Immature natural killer cell (primary cell): ENCODE data around the gene ITPK1. TPM values are rescaled to one million over a fixed set of nuclear protein-coding genes. Genes with fewer than 3 reads are reported as not detected.

Source experiments
- DNase-seq, 3 donors: peaks; one replicate each; pipeline ENCODE4 v3.0.0; 2022; ENCODE audit warnings: mixed read lengths in 1 of 3
- H3K27ac Mint-ChIP-seq, 6 donors: one replicate each; pipeline ENCODE4 v1.8.0; 2020; ENCODE audit warnings: mixed read lengths in 6 of 6, mild to moderate bottlenecking in 5 of 6, inconsistent platforms in 4 of 6, moderate library complexity in 3 of 6
- H3K27me3 Mint-ChIP-seq, 3 donors: one replicate each; pipeline ENCODE4 v1.8.0; 2020 to 2021; ENCODE audit warnings: low read depth in 3 of 3, mild to moderate bottlenecking in 3 of 3, mixed read lengths in 3 of 3, moderate library complexity in 3 of 3, inconsistent platforms in 1 of 3
- H3K36me3 Mint-ChIP-seq, 3 donors: one replicate each; pipeline ENCODE4 v1.8.0; 2020; ENCODE audit warnings: mixed read lengths in 3 of 3, inconsistent platforms in 2 of 3, mild to moderate bottlenecking in 2 of 3
- H3K4me1 Mint-ChIP-seq, 2 donors: one replicate each; pipeline ENCODE4 v1.8.0; 2020; ENCODE audit warnings: inconsistent platforms in 2 of 2, mild to moderate bottlenecking in 2 of 2, mixed read lengths in 2 of 2, moderate library complexity in 1 of 2
- H3K4me3 Mint-ChIP-seq, 5 donors: one replicate each; pipeline ENCODE4 v1.8.0; 2020; ENCODE audit warnings: mild to moderate bottlenecking in 5 of 5, mixed read lengths in 5 of 5, inconsistent platforms in 3 of 5, moderate library complexity in 3 of 5
- H3K9me3 Mint-ChIP-seq, 6 donors: one replicate each; pipeline ENCODE4 v1.8.0; 2020; ENCODE audit warnings: mild to moderate bottlenecking in 6 of 6, mixed read lengths in 6 of 6, inconsistent platforms in 4 of 6, moderate library complexity in 3 of 6
- polyA plus RNA-seq, 3 donors: library from polyadenylated mRNA; unstranded; fragments of 300-500 nt; fragmentation: Illumina TruSeq; gene quantifications; one replicate each; pipeline ENCODE4 v1.2.3, GENCODE V29; 2021

Gene ITPK1
- polyA plus RNA-seq, 3 donors from 2014 or later: 19.5 to 53.0 (median 21.7) TPM

DNA sequence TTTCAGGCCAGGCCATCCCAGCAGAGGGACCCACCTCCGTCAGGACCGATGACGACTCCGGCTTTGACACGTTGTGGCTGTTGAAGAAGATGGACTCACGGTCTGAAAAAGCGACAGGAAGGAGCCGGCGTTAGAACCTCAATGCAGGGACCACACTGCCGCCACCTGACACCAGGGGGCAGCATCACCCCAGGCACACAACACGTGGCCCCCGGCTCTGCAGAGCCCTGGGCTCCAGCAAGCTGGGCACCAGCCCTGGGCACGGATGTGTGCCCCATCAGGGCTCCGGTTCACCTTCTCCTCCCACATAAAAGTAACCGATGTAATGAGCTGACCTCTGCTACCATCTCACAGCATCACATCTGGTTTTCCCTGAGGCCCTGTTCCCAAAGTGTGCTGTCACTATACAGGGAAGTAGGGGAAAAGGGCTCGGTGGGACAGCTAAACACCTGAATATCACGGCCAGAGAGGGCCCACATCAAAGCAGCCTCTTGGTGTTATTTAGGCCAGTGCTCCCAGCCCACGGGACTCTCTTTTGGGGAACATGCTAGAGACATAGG lies 163.7 kb downstream of the ITPK1 start:
- Mint-ChIP-seq H3K27me3 (peaks cover 0 to 4% (median 1%) of the 10 kb centered on the region in 3 donors), H3K27ac (peak overlapping the region in 1 of 6 donors; percentile 58), H3K4me3 (no peak overlapping the region), H3K36me3 (peaks cover 3 to 21% (median 5%) of the 10 kb centered on the region in 3 donors), H3K4me1 (peaks cover 5 to 7% of the 10 kb centered on the region in 2 donors), H3K9me3 (no peaks in the 10 kb centered on the region)
- peak; percentile 69 to 78 (median 73) for DNase-seq

DNA sequence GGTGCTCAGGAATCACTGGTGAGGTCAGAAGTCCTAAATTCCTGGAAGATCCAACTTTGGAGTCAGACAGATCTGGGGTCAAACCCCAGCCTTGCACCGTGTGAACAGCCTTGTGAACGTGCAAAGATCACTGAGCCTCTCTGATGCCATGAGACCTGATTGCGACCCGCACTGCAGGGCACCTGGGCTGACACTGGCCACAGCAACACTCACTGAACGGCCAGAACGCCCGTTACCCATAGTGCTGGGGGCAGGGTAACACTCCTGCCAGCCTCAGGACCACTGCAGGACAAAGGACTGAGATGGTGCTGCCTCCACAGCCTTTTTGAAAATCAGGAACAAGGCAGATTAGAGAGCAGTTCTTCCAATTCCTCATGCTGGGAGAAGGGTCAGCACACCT lies 164.5 kb downstream of the ITPK1 start:
- Mint-ChIP-seq H3K27ac (no peak overlapping the region), H3K9me3 (no peaks in the 10 kb centered on the region), H3K4me3 (no peak overlapping the region)

DNA sequence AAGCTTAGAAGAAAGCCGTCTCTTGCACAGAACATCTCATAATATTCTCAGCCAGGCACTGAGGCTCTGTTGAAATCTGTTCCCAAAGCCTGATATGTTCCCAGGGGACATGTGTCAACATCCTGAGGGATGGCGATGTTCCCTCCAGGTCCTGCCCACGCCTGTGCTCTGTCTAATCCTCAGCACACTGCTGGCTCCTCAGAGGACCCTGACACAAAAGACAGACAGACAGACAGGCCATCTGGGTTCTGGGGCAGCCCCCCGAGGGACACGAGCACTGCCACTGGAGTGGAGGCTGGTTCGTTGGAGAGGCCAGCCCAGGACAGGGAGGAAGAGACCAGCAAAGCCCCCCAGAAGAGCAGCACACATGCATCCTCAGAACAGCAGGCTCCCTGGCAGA lies 165.0 kb downstream of the ITPK1 start:
- no peak for DNase-seq
- H3K4me1 Mint-ChIP-seq: peaks cover 5 to 7% of the 10 kb centered on the region in 2 donors
- H3K4me3 Mint-ChIP-seq: no peak overlapping the region
- no peaks in the 10 kb centered on the region for H3K9me3 Mint-ChIP-seq
- H3K36me3 Mint-ChIP-seq: peaks cover 3 to 19% (median 5%) of the 10 kb centered on the region in 3 donors
- peaks cover 0 to 4% (median 3%) of the 10 kb centered on the region in 3 donors for H3K27me3 Mint-ChIP-seq
- no peak overlapping the region for H3K27ac Mint-ChIP-seq

More for the DNA sequence above, 164.5 kb downstream of the ITPK1 start:
- H3K4me1 Mint-ChIP-seq: peaks cover 5 to 7% of the 10 kb centered on the region in 2 donors
- peaks cover 0 to 4% (median 3%) of the 10 kb centered on the region in 3 donors for H3K27me3 Mint-ChIP-seq
- peaks cover 3 to 20% (median 5%) of the 10 kb centered on the region in 3 donors for H3K36me3 Mint-ChIP-seq
- no peak for DNase-seq

DNA sequence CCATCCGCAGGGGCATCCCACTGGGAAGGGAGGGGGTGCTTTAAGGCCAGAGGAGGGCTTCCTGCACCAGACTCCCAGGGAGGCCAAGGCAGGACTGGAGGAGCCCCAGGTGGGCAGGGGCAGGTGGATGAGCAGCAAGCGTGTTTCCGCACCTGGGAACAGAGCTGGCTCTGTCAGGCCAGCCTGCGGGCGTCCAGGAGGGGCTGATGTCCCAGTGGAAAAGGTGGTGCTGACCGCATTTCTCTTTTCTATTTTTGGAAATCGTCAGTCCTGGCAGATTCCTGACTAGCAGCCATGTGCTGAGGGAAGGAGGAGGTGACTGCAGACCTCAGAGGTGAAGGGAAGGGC lies 165.6 kb downstream of the ITPK1 start:
- Mint-ChIP-seq H3K36me3 (peaks cover 3 to 19% (median 5%) of the 10 kb centered on the region in 3 donors), H3K27ac (no peak overlapping the region), H3K27me3 (peaks cover 0 to 4% (median 3%) of the 10 kb centered on the region in 3 donors)

DNA sequence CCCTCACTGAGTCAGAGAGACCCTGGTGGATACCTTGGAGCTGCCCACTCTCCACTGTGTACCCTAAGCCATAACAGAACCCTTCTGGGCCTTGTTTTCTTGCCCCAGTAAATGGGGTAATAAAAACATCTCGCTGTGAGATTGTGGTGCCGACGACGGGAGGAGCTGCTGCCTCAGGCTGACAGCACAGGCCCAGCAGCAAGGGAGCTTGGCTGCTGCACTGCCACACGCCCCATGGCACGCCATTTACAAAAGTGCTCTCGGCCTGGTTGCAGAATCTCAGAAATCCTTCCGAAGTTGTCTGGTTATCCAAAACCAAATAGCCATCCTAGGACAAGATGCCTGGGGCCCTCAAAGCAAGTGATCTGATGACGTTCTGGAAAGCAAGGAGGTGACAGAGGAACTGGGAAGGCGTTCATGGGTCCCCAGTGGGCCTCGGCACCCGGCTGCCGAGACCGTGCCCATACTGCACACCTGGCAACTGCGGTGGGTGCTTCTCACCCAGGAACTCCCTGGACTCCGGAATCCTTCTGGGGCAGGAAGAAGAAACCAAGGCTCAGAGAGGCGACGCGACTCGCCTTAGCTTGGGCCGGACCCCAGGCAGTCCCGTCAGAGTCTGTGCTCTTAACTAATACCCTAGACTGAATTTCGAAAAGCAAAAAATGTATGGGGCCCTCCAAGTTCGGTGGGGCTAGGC lies 166.1 kb downstream of the ITPK1 start:
- H3K36me3 Mint-ChIP-seq: peaks cover 3 to 19% (median 6%) of the 10 kb centered on the region in 3 donors
- H3K4me3 Mint-ChIP-seq: no peak overlapping the region
- peaks cover 0 to 4% (median 3%) of the 10 kb centered on the region in 3 donors for H3K27me3 Mint-ChIP-seq
- no peak overlapping the region for H3K27ac Mint-ChIP-seq
- H3K4me1 Mint-ChIP-seq: peaks cover 5 to 7% of the 10 kb centered on the region in 2 donors
- H3K9me3 Mint-ChIP-seq: no peaks in the 10 kb centered on the region
- no peak for DNase-seq

More for the DNA sequence above, 165.6 kb downstream of the ITPK1 start:
- Mint-ChIP-seq H3K4me1 (peaks cover 5 to 7% of the 10 kb centered on the region in 2 donors), H3K9me3 (no peaks in the 10 kb centered on the region), H3K4me3 (no peak overlapping the region)
- no peak for DNase-seq

DNA sequence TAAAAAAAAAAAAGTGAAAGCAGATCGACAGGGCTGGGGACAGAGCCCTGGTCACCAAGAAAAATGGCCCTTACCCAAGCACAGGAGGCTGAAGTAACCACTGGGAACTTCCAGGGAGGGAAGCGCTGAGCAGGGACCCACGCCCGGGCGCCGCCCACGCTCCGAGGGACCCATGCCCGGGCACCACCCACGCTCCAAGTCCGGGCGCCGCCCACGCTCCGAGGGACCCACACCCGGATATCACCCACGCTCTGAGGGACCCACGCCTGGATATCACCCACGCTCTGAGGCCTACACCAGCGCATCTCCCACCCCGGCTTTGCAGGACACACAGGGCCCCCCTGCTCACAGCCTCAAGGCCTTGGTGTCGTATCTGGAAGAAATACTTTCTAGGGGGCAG lies 167.1 kb downstream of the ITPK1 start:
- Mint-ChIP-seq H3K27ac (no peak overlapping the region), H3K27me3 (peaks cover 0 to 5% (median 4%) of the 10 kb centered on the region in 3 donors), H3K9me3 (no peaks in the 10 kb centered on the region), H3K4me3 (no peak overlapping the region), H3K36me3 (peaks cover 3 to 25% (median 10%) of the 10 kb centered on the region in 3 donors), H3K4me1 (peaks cover 5 to 7% of the 10 kb centered on the region in 2 donors)
- no peak for DNase-seq

DNA sequence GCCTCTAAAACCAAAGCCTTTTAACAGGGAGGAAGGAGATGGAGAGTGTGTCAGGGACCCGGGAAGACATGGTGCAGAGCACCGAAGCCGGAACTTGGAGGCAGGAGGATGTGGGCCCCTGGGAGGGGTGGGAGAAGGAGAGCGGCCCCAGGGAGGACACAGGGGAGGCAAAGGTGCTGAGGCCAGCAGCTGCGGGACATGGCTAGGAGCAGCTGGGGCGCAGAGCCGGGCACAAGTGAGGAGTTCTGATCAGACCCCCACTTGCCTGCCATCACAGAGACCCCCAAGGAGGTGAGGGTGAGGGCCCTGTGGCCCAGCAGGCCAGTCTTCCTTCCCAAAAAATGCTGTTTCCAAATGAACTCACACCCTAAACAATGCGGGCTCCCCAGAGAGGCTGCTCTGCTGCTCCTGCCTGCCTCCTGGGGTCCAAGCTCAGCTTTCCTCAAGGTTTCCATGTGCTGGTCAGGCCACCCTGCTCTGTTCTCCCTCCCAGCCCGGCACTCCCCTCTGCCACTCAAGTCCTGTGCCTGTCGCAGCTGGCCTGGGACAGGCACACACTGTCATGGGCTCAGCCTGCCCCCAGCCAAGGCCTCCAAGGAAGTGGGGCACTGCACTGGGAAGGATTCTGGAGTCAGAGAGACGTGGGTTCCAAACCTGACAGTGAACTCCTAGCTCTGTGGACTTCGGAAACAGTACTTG lies 168.7 kb downstream of the ITPK1 start:
- Mint-ChIP-seq H3K4me3 (no peak overlapping the region), H3K36me3 (peaks cover 3 to 23% (median 10%) of the 10 kb centered on the region in 3 donors), H3K9me3 (no peaks in the 10 kb centered on the region), H3K4me1 (peaks cover 3 to 4% of the 10 kb centered on the region in 2 donors), H3K27ac (no peak overlapping the region), H3K27me3 (peaks cover 0 to 7% (median 0%) of the 10 kb centered on the region in 3 donors)
- DNase-seq: no peak

DNA sequence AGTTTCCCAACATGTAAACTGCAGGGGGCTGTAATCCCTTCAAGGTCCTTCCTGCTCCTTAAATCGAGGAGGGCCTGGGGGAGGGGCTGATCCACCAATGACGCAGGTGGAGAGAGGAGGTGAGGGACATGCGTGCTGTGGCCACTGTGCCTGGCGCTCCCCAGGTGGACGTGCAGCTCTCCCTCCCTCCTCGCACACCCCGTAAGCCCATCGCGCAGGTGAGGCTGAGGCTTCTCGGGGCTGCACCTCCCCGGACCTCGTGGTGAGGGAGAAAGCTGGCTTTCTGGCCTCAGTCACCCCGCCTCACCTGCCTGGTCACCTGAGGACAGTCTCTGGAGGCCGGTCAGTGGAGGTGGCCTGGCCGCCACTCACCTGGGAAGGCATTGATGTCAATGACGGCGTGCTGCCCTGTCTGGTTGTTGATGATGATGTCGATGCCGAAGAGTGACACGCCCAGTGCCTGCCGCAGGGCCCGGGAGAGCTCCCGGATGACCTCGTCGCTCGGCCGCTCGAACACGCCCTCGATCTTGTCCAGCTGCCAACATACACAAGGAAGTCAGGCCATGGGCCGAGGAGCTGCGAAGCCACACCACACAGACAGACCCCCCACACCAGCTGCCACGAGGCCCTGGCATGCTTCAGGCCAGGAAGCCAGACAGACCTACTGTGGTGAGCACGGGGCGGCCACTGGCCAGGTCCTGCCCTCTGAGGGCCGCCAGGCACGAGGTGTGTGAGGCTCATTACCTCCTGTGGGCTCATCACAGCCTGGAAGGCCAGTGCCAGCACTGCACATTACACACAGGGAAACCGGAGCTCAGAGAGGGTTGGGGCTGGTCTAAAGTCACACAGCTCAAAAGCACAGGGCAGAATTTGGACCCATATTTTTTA lies 169.5 kb downstream of the ITPK1 start:
- Mint-ChIP-seq H3K4me1 (no peaks in the 10 kb centered on the region), H3K27me3 (peaks cover 0 to 9% (median 0%) of the 10 kb centered on the region in 3 donors), H3K4me3 (no peak overlapping the region), H3K36me3 (peaks cover 3 to 20% (median 12%) of the 10 kb centered on the region in 3 donors), H3K9me3 (no peaks in the 10 kb centered on the region), H3K27ac (no peak overlapping the region)
- DNase-seq: no peak

DNA sequence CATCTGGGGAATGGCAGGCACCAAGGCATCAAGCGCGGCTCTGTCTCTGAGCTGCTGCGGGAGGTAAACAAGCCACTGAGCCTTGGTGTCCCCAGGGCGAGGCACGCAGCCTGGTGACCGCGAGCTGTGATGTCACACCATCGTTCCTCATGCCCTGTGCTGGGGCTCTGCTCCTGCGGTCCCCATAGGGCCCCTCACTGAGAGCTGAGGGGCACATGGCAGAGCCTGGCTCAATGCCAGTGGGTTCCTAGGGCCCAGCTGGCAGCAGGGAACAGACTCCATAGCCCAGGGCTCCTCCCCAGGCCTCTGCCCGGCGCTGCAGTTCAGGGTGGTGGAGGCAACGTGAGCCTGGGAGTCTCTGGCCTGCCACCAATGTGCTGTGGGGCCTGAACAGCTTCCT lies 170.2 kb downstream of the ITPK1 start:
- no peak for DNase-seq
- H3K9me3 Mint-ChIP-seq: no peaks in the 10 kb centered on the region
- H3K27ac Mint-ChIP-seq: no peak overlapping the region
- H3K27me3 Mint-ChIP-seq: peaks cover 0 to 10% (median 0%) of the 10 kb centered on the region in 3 donors
- no peaks in the 10 kb centered on the region for H3K4me1 Mint-ChIP-seq
- H3K36me3 Mint-ChIP-seq: peaks cover 3 to 17% (median 15%) of the 10 kb centered on the region in 3 donors
- H3K4me3 Mint-ChIP-seq: no peak overlapping the region

DNA sequence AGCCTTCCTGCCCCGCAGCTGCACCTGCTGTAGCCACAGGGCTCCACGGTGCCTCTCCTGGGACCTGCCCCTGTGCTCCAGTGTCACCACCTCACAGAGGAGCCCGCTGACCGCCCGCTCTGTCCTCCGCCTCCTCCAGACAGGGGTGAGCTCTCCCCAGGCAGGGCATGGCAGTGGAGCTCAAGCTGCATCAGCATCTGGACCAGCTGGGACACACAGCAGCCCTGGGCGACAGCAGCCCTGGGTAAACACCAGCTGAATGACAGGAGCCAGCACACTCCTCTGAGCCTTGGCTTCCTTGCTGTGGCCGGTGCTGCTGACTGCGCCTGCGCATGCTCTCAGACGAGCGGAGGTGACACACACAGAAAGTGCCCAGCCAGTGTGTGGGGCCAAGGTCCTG lies 170.7 kb downstream of the ITPK1 start:
- Mint-ChIP-seq H3K9me3 (no peaks in the 10 kb centered on the region), H3K27me3 (peaks cover 0 to 10% (median 0%) of the 10 kb centered on the region in 3 donors), H3K27ac (no peak overlapping the region), H3K4me3 (no peak overlapping the region), H3K4me1 (no peaks in the 10 kb centered on the region), H3K36me3 (peaks cover 3 to 15% (median 15%) of the 10 kb centered on the region in 3 donors)
- no peak for DNase-seq

DNA sequence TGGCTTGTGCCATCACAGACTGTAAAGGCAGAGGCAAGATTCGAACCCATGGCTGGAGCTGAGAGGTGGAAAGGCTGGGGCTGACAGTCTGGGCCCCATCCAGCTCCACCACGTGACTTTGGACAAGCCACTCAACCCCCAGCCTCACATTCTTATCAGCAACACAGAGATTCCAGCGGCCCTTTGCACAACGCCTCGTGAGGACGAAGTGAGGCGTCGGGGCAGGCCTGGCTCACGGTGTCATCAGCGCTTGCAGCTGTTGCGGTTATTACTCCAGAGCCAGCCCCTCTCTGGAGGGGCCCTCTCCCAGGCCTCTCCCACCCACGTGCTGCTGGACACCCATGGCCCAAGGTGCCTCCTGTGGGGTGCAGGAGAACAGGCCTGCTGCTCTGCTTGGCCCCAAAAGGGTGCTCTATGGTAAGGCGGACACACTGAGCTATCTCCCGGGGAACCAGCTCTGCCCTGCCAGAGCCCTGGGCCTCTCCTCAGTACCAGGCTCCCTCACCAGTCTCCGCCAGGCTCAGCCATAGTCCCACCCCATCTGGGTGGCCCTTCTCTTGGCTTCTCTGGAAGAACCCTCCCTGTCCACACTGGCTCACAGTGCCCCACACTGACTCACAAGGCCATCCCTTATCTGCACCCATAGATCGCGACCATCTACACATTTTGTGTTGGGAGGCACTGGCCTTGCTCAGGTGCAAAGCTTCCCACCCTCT lies 171.7 kb downstream of the ITPK1 start:
- H3K9me3 Mint-ChIP-seq: no peaks in the 10 kb centered on the region
- DNase-seq: no peak
- no peaks in the 10 kb centered on the region for H3K4me1 Mint-ChIP-seq
- H3K27ac Mint-ChIP-seq: no peak overlapping the region
- H3K4me3 Mint-ChIP-seq: no peak overlapping the region
- H3K36me3 Mint-ChIP-seq: peaks cover 3 to 19% (median 15%) of the 10 kb centered on the region in 3 donors
- peaks cover 0 to 9% (median 0%) of the 10 kb centered on the region in 3 donors for H3K27me3 Mint-ChIP-seq

DNA sequence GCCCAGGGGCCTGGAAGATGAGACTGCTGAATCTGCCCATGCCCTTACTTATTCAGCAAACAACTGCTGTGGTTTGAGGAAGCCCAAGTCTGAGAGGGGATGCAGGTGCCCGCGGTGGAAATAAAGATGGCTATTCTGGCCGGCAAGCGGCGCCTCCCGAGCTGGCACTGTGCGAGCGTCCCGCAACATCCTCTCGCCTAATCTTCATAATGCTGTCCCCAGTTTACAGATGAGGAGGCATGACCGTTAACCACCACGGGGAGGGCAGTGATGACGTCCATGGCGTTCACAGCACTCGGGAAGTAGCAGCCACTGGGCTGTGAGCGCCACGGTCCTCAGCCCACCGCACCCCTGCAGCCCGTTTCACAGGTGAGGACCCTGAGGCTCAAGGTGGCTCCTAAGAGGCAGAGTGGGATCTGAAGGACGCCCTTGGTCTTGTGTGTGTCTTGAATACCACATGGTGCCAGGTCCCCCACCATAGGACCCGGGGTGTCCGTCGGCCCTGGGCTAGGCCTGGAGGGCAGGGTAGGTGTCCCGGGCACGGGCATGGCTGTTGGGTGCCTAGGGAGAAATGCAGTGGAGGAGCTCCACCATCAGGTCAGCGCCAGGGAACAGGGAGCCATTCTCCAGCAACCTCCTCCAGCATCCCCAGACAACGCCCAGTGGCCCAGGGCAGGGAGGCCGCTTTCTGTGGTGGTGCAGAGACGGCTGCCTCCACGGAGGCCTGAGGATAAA lies 172.6 kb downstream of the ITPK1 start:
- Mint-ChIP-seq H3K27me3 (peaks cover 0 to 9% (median 1%) of the 10 kb centered on the region in 3 donors), H3K27ac (no peak overlapping the region), H3K4me1 (no peaks in the 10 kb centered on the region), H3K36me3 (peaks cover 3 to 19% (median 15%) of the 10 kb centered on the region in 3 donors), H3K4me3 (no peak overlapping the region), H3K9me3 (no peaks in the 10 kb centered on the region)
- no peak for DNase-seq
